MM.1S (cell line): ENCODE data around the gene DAPP1.

ENCODE experiments used
- DNase-seq: peaks from one replicate; pipeline ENCODE4 v3.0.0-alpha.2; 2015
- H2AFZ ChIP-seq: fragments of 300-600 bp; sonication (generic); 2 replicates; pipeline ENCODE4 v1.6.0; 2016; ENCODE audit warnings: antibody characterized with exemption, low read length
- H3F3A ChIP-seq: fragments of 300-600 bp; sonication (generic); 2 replicates; pipeline ENCODE4 v1.6.1; 2016; ENCODE audit warnings: mild to moderate bottlenecking, antibody characterized with exemption, low read length, moderate library complexity, mixed read lengths; ENCODE audit not compliant: insufficient read depth
- H3K27ac ChIP-seq: fragments of 300-600 bp; sonication (generic); 2 replicates; pipeline ENCODE4 v1.5.1; 2016; ENCODE audit warnings: mild to moderate bottlenecking, low read length
- H3K27me3 ChIP-seq: fragments of 300-600 bp; sonication (generic); replicated peaks from 2 replicates; pipeline ENCODE4 v1.6.0; 2016; ENCODE audit warnings: low read length; ENCODE audit not compliant: insufficient read depth
- H3K36me3 ChIP-seq: fragments of 300-600 bp; sonication (generic); replicated peaks from 2 replicates; pipeline ENCODE4 v1.6.1; 2016; ENCODE audit warnings: mild to moderate bottlenecking, low read length, mixed read lengths; ENCODE audit not compliant: insufficient read depth
- H3K4me1 ChIP-seq: fragments of 300-600 bp; sonication (generic); 2 replicates; pipeline ENCODE4 v1.6.1; 2016; ENCODE audit warnings: low read length, mixed read lengths
- H3K4me2 ChIP-seq: fragments of 300-600 bp; sonication (generic); 2 replicates; pipeline ENCODE4 v1.6.0; 2016; ENCODE audit warnings: low read depth, low read length
- H3K4me3 ChIP-seq: fragments of 300-600 bp; sonication (generic); 2 replicates; pipeline ENCODE4 v1.5.1; 2016; ENCODE audit warnings: low read length, mixed read lengths
- H3K79me2 ChIP-seq: fragments of 300-600 bp; sonication (generic); 2 replicates; pipeline ENCODE4 v1.6.1; 2016; ENCODE audit warnings: mixed run types, low read length, mixed read lengths
- H3K9ac ChIP-seq: fragments of 300-600 bp; sonication (generic); 2 replicates; pipeline ENCODE4 v1.6.1; 2016; ENCODE audit warnings: low read length, mixed read lengths
- H3K9me2 ChIP-seq: fragments of 300-600 bp; sonication (generic); replicated peaks from 2 replicates; pipeline ENCODE4 v1.6.1; 2016; ENCODE audit warnings: mild to moderate bottlenecking, low read length, mixed read lengths; ENCODE audit not compliant: insufficient read depth
- H3K9me3 ChIP-seq: fragments of 300-600 bp; sonication (generic); replicated peaks from 2 replicates; pipeline ENCODE4 v1.6.1; 2016; ENCODE audit warnings: mild to moderate bottlenecking, low read length, mixed read lengths; ENCODE audit not compliant: insufficient read depth
- H4K20me1 ChIP-seq: fragments of 300-600 bp; sonication (generic); 2 replicates; pipeline ENCODE4 v1.6.1; 2016; ENCODE audit warnings: mild to moderate bottlenecking, low read length, moderate library complexity, mixed read lengths; ENCODE audit not compliant: insufficient read depth
- CTCF ChIP-seq: fragments of 300-600 bp; sonication (generic); IDR thresholded peaks from 2 replicates; pipeline ENCODE4 v1.5.1; 2016; ENCODE audit warnings: antibody characterized with exemption, low read length, mixed read lengths
- EZH2 ChIP-seq: fragments of 300-600 bp; sonication (generic); optimal IDR thresholded peaks from 2 replicates; pipeline ENCODE3; 2017; ENCODE audit warnings: low read depth, mild to moderate bottlenecking, antibody characterized with exemption, low read length, mixed read lengths
- EZH2phosphoT487 ChIP-seq: fragments of 300-600 bp; sonication (generic); IDR thresholded peaks from 2 replicates; pipeline ENCODE4 v1.6.1; 2018; ENCODE audit warnings: antibody characterized with exemption, low read length

DAPP1 gene

GRCh38 chr4:99790796-99791617, 25.6 kb upstream of the DAPP1 start:
- H3K27ac ChIP-seq = no peak overlapping the region
- DNase-seq = no peak
- H3K27me3 ChIP-seq = no peaks in the 10 kb centered on the region
- H3K4me3 ChIP-seq = no peak overlapping the region
- no peaks in the 10 kb centered on the region for H4K20me1 ChIP-seq
- no peak overlapping the region for H3K4me2 ChIP-seq
- H3K9me2 ChIP-seq = no peaks in the 10 kb centered on the region
- no peak overlapping the region for H3K9ac ChIP-seq
- no peaks in the 10 kb centered on the region for H3K79me2 ChIP-seq
- no peak overlapping the region for H2AFZ ChIP-seq
- no peaks in the 10 kb centered on the region for H3F3A ChIP-seq
- no peaks in the 10 kb centered on the region for H3K36me3 ChIP-seq
- no peaks in the 10 kb centered on the region for H3K4me1 ChIP-seq
- TF ChIP-seq EZH2phosphoT487 = no peak
- no peaks in the 10 kb centered on the region for H3K9me3 ChIP-seq

- no peak for TF ChIP-seq CTCF
- no peak for TF ChIP-seq EZH2
- TF ChIP-seq EZH2phosphoT487 = no peak
Measured at GRCh38 chr4:99800332-99801004, 16.2 kb upstream of the DAPP1 start.

DNA sequence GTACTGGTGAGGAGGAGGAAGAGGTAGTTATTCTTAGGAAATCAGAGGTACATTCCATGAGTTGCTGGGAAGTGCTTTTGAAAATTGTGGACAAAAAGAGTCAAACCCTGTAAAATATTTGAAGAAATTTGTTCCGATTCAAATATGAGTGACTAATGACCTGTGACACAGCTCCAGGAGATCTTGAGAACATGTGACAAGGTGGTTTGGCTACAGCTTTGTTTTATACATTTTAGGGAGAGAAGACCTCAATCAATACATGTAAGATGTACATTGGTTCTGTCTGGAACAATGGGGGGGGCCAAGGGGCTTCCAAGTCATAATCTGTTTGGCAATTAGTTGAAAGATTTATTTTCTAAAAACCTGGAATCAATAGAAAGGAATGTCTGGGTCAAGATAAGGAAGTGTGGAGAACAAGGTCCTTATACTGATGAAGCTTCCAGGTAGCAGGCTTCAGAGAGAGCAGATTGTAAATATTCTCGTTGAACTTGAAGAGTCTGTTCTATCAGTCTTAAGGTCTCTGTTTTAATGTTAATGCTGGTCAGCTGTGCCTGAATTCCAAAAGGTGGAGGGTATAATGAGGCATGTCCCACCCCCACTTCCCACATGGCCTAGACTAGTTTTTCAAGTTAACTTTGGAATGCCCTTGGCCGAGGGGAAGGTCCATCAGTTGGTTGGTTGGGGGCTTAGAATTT, 15.5 kb upstream of the DAPP1 start:
- Histone ChIP-seq H3K4me2 (no peak overlapping the region), H3K4me1 (no peaks in the 10 kb centered on the region), H3K27me3 (no peaks in the 10 kb centered on the region), H3K27ac (no peak overlapping the region), H3F3A (no peaks in the 10 kb centered on the region), H3K4me3 (no peak overlapping the region), H4K20me1 (no peaks in the 10 kb centered on the region), H2AFZ (no peak overlapping the region), H3K36me3 (no peaks in the 10 kb centered on the region), H3K9me2 (no peaks in the 10 kb centered on the region), H3K9ac (no peak overlapping the region), H3K79me2 (no peaks in the 10 kb centered on the region), H3K9me3 (no peaks in the 10 kb centered on the region)
- no peak for DNase-seq
- TF ChIP-seq EZH2 (no peak), CTCF (no peak), EZH2phosphoT487 (no peak)

More at GRCh38 chr4:99800332-99801004, 16.2 kb upstream of the DAPP1 start:
- Histone ChIP-seq H3K36me3 (no peaks in the 10 kb centered on the region), H3K27ac (no peak overlapping the region), H3K27me3 (no peaks in the 10 kb centered on the region), H3K9ac (no peak overlapping the region), H3K9me3 (no peaks in the 10 kb centered on the region), H3K4me1 (no peaks in the 10 kb centered on the region), H2AFZ (no peak overlapping the region), H3K4me2 (no peak overlapping the region), H3F3A (no peaks in the 10 kb centered on the region), H3K4me3 (no peak overlapping the region), H3K79me2 (no peaks in the 10 kb centered on the region), H4K20me1 (no peaks in the 10 kb centered on the region), H3K9me2 (no peaks in the 10 kb centered on the region)
- no peak for DNase-seq
